GM23248 (cell line): ENCODE measurements around the gene PLEKHB2.

Experiments
- EZH2 ChIP-seq: fragments of 200-600 bp; sonication (generic); IDR thresholded peaks from 2 replicates; pipeline ENCODE4 v1.6.1; 2018; ENCODE audit warnings: antibody characterized with exemption, mild to moderate bottlenecking; ENCODE audit not compliant: insufficient read depth, poor library complexity, severe bottlenecking
- EZH2phosphoT487 ChIP-seq: fragments of 200-600 bp; sonication (generic); IDR thresholded peaks from 2 replicates; pipeline ENCODE4 v1.6.1; 2018; ENCODE audit warnings: antibody characterized with exemption, moderate library complexity, mild to moderate bottlenecking, low read depth; ENCODE audit not compliant: insufficient read depth

- TF ChIP-seq EZH2 (no peak), EZH2phosphoT487 (no peak)
These were observed 515 bp upstream of the PLEKHB2 start for GRCh38 chr2:131104487-131105155.
